OCI-LY3 (cell line): ENCODE data around the gene GGTA1.

Source experiments
- H2AFZ ChIP-seq: fragments of 200-600, 300-600 bp; shearing (Covaris generic); 2 replicates; pipeline ENCODE4 v1.6.0; 2014; ENCODE audit warnings: antibody characterized with exemption, low read depth, low read length
- H3K27ac ChIP-seq: fragments of 200-600, 300-600 bp; sonication (generic); 2 replicates; pipeline ENCODE4 v1.5.1; 2014; ENCODE audit warnings: mild to moderate bottlenecking, low read length, moderate library complexity, mixed read lengths
- H3K27me3 ChIP-seq: fragments of 200-600, 300-600 bp; sonication (generic); 2 replicates; pipeline ENCODE4 v1.6.1; 2014; ENCODE audit warnings: low read depth, low read length, mixed read lengths
- H3K36me3 ChIP-seq: fragments of 200-600, 300-600 bp; sonication (generic); replicated peaks from 2 replicates; pipeline ENCODE3; 2014; ENCODE audit warnings: low read depth, low read length, mixed read lengths
- H3K4me1 ChIP-seq: fragments of 300-600, 200-600 bp; sonication (generic); 2 replicates; pipeline ENCODE4 v1.6.1; 2014; ENCODE audit warnings: low read length, mixed read lengths
- H3K4me2 ChIP-seq: fragments of 200-600, 300-600 bp; sonication (generic); 2 replicates; pipeline ENCODE4 v1.6.1; 2014; ENCODE audit warnings: low read length, mixed read lengths
- H3K4me3 ChIP-seq: fragments of 300-600, 200-600 bp; sonication (generic); 2 replicates; pipeline ENCODE4 v1.5.1; 2014; ENCODE audit warnings: antibody characterized with exemption, mild to moderate bottlenecking, low read length, moderate library complexity
- H3K79me2 ChIP-seq: fragments of 300-600, 200-600 bp; shearing (Covaris generic); 2 replicates; pipeline ENCODE4 v1.6.1; 2014; ENCODE audit warnings: mild to moderate bottlenecking, low read length, mixed read lengths
- H3K9ac ChIP-seq: fragments of 300-600, 200-600 bp; shearing (Covaris generic); 2 replicates; pipeline ENCODE4 v1.6.0; 2014; ENCODE audit warnings: mild to moderate bottlenecking, low read length, moderate library complexity
- H3K9me3 ChIP-seq: fragments of 200-600, 300-600 bp; shearing (Covaris generic); 2 replicates; pipeline ENCODE4 v1.6.1; 2014; ENCODE audit warnings: low read length, mixed read lengths; ENCODE audit not compliant: insufficient read depth
- H4K20me1 ChIP-seq: fragments of 200-600, 300-600 bp; sonication (generic); 2 replicates; pipeline ENCODE4 v1.6.1; 2016; ENCODE audit warnings: low read length, mixed read lengths; ENCODE audit not compliant: insufficient read depth
- CTCF ChIP-seq: fragments of 200-600, 300-600 bp; sonication (generic); IDR thresholded peaks from 2 replicates; pipeline ENCODE4 v1.5.1; 2014; ENCODE audit warnings: antibody characterized with exemption, low read length, low read depth
- EZH2phosphoT487 ChIP-seq: fragments of 200-600 bp; shearing (Covaris generic); IDR thresholded peaks from 2 replicates; pipeline ENCODE4 v1.6.1; 2018; ENCODE audit warnings: antibody characterized with exemption, mixed run types, low read depth

GGTA1 gene

DNA sequence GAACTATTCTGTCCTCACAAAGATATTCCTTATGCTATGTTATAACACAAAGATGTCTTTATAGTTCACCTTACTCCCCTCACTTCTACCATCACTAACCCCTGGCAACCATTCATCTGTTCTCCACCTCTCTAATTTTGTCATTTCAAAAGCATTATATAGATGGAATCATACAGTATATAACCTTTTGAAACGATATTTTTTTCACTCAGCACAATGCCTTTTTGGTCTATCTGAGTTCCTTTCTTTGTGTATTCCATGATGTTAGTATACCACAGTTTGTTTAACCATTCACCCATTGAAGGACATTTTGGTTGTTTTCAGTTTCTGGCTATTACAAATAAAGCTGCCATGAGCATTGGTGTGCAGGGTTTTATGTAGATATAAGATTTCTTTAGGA is 93.7 kb downstream of the GGTA1 start:
- no peaks in the 10 kb centered on the region for H3K79me2 ChIP-seq
- H3K4me3 ChIP-seq = no peak overlapping the region
- no peak overlapping the region for H3K9ac ChIP-seq
- H2AFZ ChIP-seq = no peak overlapping the region
- H3K4me2 ChIP-seq = no peak overlapping the region
- no peaks in the 10 kb centered on the region for H4K20me1 ChIP-seq
- H3K27me3 ChIP-seq = no peaks in the 10 kb centered on the region
- TF ChIP-seq EZH2phosphoT487 (no peak), CTCF (no peak)
- no peak overlapping the region for H3K27ac ChIP-seq
- no peaks in the 10 kb centered on the region for H3K36me3 ChIP-seq
- no peaks in the 10 kb centered on the region for H3K4me1 ChIP-seq
- no peaks in the 10 kb centered on the region for H3K9me3 ChIP-seq
